Frontal cortex (tissue), 4 donors: ENCODE data around the gene LRRC8C. TPM values are rescaled to one million over a fixed set of nuclear protein-coding genes. Genes with fewer than 3 reads are reported as not detected.

Experiments
- DNase-seq, 2 donors: peaks; one replicate each; pipeline ENCODE4 v3.0.0; 2012; ENCODE audit warnings: low spot score in 2 of 2
- FAIRE-seq: peaks from 2 replicates; lab custom pipeline; 2012; peaks lifted over from hg19 to GRCh38; lab: Jason Lieb, UNC
- total RNA-seq: library from RNA; depleted of rRNA; stranded (reverse); fragments of >200 nt; gene quantifications from one replicate; pipeline ENCODE4 v1.2.3, GENCODE V29; 2014
- donor health status: control.
- donor health status: control.
- donor health status: control.

The LRRC8C gene
- total RNA-seq, 1 donor from 2014 or later = 6.9 TPM

DNA sequence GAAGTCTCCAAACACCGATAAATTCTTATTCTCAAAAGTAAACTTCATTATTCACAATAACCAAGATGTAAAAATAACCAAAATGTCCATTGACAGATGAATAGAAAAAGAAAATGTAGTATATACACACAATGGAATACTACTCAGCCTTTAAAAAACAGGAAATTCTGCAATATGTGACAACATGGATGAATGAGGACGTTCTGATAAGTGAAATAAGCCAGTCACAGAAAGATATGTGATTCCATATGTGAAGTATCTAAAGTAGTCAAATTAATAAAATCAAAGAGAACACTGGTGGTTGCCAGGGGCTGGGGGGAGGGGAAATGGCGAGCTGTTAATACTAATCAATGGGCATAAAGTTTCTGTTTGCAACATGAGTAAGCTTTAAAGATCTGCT is 36.0 kb downstream of the LRRC8C start:
- DNase-seq (no peak), FAIRE-seq (no peak)

- no peak for FAIRE-seq
Observed at GRCh38 chr1:89669441-89669840, 36.5 kb downstream of the LRRC8C start.

DNA sequence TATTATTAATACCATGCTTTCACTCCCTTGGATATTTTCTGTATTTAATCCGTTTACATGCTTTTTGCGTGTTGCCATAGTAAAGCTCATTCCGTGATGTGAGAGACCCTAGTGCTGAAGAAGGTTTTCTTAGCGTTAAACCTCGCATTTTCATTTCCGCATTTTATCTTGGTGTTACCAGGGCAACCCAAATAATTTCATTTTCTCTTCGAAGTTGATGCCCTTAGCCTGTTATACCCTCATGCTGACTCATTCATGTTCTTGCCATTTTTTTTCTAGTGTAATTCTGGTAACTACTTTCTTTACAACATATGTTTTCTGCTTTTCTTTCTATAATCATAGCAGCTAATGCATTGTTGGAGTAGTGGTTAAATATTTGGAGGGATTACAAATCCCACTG is 37.2 kb downstream of the LRRC8C start:
- no peak for DNase-seq
- FAIRE-seq = no peak

More at GRCh38 chr1:89669441-89669840, 36.5 kb downstream of the LRRC8C start:
- DNase-seq = no peak

- FAIRE-seq (no peak), DNase-seq (no peak)
Observed at GRCh38 chr1:89670711-89671110, 37.8 kb downstream of the LRRC8C start.

DNA sequence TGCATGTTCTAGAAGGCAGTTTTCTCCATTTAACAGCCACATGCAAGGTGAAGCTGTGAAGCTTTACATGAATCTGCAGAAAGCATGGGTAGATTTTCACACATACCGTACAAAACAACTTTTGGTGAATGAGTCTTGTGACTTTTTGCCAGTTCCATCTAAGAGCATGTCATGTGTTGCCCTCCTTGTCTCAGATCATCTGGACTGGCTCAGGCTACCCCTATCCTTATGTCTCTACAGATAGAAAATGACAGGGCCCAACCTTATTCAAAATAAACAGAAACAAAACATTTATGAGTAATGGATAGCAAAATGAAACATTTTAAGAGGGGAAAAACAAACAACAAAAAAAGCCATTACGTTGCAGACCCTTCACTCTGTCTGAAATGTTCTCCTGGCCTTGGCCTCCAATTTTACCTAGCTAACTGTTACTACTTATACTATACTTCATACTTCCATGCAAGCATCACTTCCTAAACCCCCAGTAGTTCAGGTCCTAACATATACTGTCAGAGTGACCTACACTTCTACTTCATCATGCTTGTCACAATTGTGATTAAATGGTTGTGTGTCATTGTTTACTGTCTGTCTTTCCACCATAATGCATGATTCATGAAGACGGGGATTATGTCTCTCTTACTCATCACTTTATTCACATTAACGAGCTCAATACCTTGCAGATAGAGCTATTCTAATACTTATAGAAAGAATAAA is 39.0 kb downstream of the LRRC8C start:
- DNase-seq = no peak
- no peak for FAIRE-seq

DNA sequence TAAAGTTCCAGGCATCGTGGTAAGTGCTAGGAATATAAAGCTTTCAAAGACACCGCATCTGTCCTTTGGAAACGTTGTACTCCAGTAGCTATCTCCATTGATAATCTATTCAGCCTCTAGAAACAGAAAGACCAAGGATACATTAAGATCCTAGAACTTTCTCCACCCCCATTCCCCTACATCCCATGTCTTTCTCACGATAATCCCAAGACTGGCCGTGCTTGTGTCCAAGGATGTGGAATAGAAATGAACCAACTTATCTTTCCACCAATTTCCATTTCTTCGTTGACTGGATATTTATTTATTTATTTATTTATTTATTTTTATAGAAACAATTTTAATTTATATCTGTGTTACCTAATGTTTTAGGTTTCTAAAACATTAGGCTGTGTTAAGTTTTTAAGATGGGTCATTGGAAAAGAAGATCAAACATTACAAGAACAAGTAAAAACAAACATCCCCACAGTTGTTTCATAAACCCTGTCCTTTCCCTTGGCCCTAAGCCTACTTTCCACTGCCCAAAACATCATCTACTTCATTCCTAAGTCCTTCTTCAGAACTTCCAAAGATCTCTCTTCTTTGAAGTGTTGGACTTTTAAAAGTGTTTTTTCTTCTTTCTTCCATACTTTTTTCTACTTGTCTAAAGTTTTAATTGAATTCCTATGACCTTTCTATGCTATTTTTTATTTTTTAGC is 39.7 kb downstream of the LRRC8C start:
- FAIRE-seq (peak; percentile 24), DNase-seq (no peak)

- no peak for FAIRE-seq
Observed at GRCh38 chr1:89673251-89673650, 40.3 kb downstream of the LRRC8C start.

GRCh38 chr1:89675677-89676076 is 42.8 kb downstream of the LRRC8C start:
- FAIRE-seq = no peak
- no peak for DNase-seq

More at GRCh38 chr1:89673251-89673650, 40.3 kb downstream of the LRRC8C start:
- no peak for DNase-seq

GRCh38 chr1:89681045-89681729 is 48.3 kb downstream of the LRRC8C start:
- no peak for DNase-seq
- FAIRE-seq = no peak

DNA sequence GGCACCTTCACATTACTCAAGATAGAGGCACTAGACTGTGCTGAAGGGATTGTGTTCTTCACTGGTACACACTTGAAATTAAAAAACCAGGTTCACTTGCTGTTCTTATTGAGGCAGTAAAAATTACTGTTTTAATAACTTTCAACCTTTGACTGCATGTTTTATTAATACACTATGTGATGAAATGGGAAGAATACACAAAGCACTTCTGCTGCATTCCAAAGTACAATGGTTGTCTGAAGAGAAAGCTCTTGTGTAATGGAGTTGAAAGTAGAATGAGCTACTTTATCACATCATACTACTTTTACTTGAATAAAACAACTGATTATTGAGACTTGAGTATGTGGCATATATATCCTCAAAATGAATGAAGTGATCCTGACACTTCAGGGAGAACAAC is 49.7 kb downstream of the LRRC8C start:
- DNase-seq = no peak
- FAIRE-seq = no peak

DNA sequence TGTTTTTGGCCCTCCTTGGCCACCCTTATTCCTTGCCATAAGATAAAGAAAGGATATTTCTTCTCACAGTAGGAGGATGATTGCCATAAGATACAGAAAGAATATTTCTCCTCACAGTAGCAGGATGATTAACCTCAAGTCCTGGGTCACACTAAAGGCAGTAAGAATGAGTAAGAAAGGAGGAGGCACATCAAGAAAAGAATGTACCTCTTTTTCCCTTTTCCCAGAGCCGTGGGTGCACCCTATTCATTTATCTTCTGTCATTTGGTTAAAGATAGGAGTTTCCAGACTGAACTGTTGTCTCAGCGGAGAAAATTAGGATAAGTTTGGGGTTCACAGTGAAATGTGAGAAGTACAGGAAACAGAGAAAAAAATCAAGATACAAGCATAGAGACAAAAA is 52.5 kb downstream of the LRRC8C start:
- FAIRE-seq = no peak
- DNase-seq = no peak

GRCh38 chr1:89686520-89686919 is 53.6 kb downstream of the LRRC8C start:
- no peak for FAIRE-seq
- no peak for DNase-seq

- FAIRE-seq (no peak), DNase-seq (no peak)
Observed at GRCh38 chr1:89687254-89687653, 54.3 kb downstream of the LRRC8C start.

DNA sequence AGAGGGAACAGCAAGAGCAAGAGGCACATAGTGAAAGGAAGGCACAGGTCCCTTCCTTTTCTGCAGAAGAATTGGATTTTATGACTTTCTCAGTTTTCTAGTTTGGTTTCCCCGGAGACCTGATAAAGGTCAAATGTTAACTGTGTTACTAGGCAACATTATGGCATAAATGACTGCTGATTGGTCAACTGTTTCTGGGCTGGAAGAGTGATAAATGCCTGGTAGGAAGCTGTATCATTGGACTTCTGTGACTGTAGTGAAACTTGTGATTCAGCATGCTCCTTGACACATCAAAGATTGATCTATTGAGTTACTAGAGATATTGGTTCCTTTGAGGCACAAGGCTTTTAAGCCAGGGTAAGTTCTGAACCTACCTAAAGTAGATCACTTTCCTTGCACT is 55.7 kb downstream of the LRRC8C start:
- DNase-seq = no peak
- no peak for FAIRE-seq

DNA sequence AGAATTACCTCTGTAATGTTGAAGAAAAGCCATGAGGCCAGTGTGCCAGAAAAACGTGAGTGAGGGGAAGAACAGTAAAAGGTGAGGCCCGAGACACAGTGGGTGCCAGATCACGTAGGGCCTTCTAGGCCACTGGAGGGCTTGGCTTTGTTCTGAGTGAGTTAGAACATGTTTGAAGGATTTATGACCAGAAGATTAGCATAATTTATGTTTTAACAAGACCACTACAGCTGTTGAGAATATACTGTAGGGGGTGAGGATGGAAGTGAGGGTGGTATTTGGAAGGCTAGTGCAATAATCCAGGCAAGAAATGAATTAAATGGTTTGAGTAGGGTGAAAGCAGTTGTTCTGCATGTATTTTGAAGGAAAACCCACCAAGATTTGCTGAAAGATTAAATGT is 56.3 kb downstream of the LRRC8C start:
- no peak for FAIRE-seq
- DNase-seq = no peak

DNA sequence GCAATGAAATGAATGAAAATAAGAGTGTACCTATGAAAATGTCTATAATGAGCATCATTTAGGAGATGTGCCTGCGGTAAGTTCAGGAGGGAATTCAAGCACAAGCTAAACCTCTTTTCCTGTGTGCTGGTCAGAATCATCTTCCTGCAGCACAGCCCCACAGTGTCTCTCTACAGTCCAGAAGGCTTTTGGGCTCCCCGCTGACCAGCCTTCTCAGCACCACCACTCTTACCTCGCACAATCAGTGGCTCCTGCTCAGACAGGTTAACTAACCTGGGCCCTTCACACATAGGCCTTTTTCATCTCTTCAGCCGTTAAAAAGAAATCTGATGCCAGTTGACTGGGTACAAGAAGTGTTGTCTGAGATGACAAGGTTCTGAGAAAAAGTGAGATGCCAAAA is 57.7 kb downstream of the LRRC8C start:
- DNase-seq (no peak), FAIRE-seq (no peak)

DNA sequence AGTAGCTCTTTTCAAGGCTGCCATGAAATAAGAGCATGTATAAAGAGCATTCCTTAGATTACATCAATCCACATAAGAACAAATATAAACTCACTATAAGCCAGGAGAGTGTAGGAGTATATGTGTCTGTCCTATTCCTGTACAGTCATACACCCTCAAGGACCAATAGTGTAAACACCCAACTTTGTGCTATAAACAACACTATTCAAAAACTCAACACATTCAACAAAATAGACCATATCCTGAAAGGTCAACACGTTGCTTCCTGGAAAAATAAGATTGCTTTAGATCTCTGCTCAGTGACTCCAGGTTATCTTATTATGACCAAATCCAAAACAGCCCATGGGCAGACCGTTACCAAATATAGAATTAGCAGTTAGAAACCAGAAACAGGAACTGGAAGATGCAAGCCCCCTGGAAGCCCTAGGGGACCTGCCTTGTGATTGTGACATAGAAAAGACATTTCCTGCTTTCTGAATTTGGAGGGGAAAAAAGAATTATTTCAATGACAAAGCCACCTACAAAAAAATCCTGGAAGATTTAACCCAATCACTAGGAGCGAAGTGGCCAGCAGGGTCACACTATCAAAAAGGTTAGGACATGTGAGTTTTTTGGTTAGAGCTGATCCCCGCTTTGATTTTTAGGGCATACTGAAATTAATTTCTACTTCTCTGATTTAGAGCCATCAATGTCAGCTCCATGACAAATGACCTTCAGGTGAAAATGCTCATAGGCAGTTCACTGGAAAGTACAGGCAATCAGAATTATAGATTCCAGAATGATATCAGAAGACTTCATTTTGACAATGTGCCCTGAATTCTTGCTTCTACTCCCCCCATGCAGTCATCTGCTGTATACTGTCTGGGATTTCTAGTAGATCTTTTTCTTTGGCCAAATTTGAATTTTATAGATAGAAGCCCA is 59.9 kb downstream of the LRRC8C start:
- FAIRE-seq (no peak), DNase-seq (peak in 1 of 2 donors; percentile 22)

GRCh38 chr1:89695847-89696246 is 62.9 kb downstream of the LRRC8C start:
- FAIRE-seq (no peak), DNase-seq (no peak)

DNA sequence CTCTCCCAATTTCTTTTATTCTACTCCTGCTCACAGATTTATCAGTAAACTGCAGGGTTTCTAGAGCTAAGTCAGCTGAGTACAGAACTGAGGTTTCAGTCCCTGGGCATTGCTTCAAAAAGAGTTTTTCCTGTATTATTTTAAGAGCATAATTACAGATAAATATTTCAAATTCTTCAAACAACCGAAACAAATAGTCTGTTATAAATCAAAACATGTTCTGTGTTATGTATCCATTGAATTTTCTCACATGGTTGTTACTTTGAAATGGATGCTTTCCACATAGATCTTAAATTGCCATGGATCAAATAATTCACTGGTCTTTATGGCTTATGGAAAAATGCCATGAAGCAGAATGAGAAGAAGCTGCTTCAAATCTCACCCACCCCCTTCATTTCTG is 64.5 kb downstream of the LRRC8C start:
- no peak for FAIRE-seq

GRCh38 chr1:89698020-89698560 is 65.2 kb downstream of the LRRC8C start:
- DNase-seq (no peak), FAIRE-seq (no peak)

More for the DNA sequence above, 64.5 kb downstream of the LRRC8C start:
- DNase-seq = no peak
